ENCODE results near the gene CLEC18A. TPM values are rescaled to one million over a fixed set of nuclear protein-coding genes. Genes with fewer than 3 reads are reported as not detected.
"Not testable (repeated sequence)": the region's sequence is repeated elsewhere in the genome, so short reads cannot be mapped to it uniquely, and the experiment has no call there.

Gene CLEC18A
- total RNA-seq, 4 donors from 2014 or later = 0.83 to 9.9 (median 4.9) TPM

DNA sequence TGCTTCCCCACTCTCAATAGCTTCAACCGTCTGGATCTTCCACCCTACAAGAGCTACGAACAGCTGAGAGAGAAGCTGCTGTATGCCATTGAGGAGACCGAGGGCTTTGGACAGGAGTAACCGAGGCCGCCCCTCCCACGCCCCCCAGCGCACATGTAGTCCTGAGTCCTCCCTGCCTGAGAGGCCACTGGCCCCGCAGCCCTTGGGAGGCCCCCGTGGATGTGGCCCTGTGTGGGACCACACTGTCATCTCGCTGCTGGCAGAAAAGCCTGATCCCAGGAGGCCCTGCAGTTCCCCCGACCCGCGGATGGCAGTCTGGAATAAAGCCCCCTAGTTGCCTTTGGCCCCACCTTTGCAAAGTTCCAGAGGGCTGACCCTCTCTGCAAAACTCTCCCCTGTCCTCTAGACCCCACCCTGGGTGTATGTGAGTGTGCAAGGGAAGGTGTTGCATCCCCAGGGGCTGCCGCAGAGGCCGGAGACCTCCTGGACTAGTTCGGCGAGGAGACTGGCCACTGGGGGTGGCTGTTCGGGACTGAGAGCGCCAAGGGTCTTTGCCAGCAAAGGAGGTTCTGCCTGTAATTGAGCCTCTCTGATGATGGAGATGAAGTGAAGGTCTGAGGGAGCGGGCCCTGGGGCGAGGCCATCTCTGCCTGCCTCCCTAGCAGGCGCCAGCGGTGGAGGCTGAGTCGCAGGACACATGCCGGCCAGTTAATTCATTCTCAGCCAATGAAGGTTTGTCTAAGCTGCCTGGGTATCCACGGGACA is 11.1 kb upstream of the CLEC18A start:
- peaks cover 0 to 68% (median 0%) of the 10 kb centered on the region in 3 donors for H3K36me3 ChIP-seq
- H3K4me1 ChIP-seq = no peaks in the 10 kb centered on the region
- H3K9me3 ChIP-seq = no peaks in the 10 kb centered on the region
- H3K27ac ChIP-seq = no peak overlapping the region
- TF ChIP-seq POLR2A (IDR thresholded peaks at IDR 0.05) = no peak
- TF ChIP-seq, protein P1, sequence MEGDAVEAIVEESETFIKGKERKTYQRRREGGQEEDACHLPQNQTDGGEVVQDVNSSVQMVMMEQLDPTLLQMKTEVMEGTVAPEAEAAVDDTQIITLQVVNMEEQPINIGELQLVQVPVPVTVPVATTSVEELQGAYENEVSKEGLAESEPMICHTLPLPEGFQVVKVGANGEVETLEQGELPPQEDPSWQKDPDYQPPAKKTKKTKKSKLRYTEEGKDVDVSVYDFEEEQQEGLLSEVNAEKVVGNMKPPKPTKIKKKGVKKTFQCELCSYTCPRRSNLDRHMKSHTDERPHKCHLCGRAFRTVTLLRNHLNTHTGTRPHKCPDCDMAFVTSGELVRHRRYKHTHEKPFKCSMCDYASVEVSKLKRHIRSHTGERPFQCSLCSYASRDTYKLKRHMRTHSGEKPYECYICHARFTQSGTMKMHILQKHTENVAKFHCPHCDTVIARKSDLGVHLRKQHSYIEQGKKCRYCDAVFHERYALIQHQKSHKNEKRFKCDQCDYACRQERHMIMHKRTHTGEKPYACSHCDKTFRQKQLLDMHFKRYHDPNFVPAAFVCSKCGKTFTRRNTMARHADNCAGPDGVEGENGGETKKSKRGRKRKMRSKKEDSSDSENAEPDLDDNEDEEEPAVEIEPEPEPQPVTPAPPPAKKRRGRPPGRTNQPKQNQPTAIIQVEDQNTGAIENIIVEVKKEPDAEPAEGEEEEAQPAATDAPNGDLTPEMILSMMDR (IDR thresholded peaks at IDR 0.05) = no peak
- DNase-seq = peak in 1 of 3 donors; percentile 11
- H3K4me3 ChIP-seq = no peak overlapping the region
- H3K27me3 ChIP-seq = no peaks in the 10 kb centered on the region

DNA sequence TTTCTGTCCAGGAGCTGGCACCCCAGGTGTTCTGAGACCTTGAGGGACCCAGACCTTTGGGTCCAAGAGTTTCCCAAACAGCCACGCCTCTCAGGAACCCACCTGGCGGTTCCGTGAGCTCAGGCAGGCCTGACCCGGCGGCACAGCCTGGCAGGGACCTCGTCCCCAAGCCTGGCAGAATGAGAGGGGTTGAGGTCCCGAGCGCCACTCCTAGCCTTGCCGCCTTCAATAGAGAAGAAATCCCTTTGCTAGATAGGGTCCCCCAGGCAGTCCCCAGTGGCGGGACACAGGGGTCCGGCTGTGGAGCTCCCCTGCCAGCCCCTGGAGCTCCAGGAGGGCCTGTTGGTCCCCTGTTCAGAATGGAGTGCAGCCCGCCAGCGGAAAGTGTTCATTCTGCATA is 10.5 kb upstream of the CLEC18A start:
- no peaks in the 10 kb centered on the region for H3K9me3 ChIP-seq
- H3K36me3 ChIP-seq = peaks cover 0 to 61% (median 0%) of the 10 kb centered on the region in 3 donors
- H3K27ac ChIP-seq = no peak overlapping the region
- H3K27me3 ChIP-seq = no peaks in the 10 kb centered on the region
- H3K4me3 ChIP-seq = no peak overlapping the region
- no peaks in the 10 kb centered on the region for H3K4me1 ChIP-seq
- TF ChIP-seq, protein P1 (IDR thresholded peaks at IDR 0.05) = no peak
- TF ChIP-seq POLR2A (IDR thresholded peaks at IDR 0.05) = no peak
- peak in 1 of 3 donors; percentile 6 for DNase-seq

DNA sequence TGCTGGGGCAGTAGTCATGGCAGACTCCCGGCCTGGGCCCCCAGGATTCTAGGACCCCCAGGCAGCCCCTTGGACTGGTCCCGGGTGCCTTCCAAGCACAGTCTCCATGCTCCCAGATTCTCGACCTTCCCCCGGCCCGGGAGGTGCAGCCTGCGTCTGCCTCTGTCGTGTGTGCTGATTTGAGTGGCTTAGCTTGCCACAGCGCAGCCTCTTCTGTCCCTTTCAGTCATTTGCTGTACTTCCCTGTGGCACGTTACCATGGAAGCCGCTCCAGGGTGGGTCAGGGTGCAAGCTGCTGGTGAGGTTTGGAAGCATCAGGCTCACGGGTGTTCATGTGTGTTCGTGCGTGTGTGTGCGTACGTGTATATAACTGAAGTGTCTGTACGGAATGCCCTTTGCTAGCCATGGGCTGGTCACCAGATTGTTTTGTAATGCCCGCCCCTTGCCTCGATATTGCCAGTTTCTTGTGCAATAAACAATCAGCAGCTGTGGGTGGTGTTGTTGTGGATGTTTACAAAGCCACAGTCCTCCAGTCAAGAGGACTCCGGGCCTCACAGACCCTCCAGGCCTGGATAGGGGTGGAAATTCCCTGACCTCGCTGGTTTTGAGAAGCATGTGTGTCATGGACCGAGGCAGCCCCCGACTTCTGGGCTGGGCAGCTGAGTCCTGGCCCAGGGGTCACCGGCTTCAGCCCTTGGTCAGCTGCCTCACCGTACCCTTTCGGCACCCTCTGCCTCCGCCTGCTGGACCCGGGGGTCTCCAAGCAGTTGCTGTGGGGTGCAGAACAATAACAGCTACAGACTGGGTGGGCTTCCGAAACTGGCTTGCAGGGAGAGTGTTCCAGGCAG is 9.7 kb upstream of the CLEC18A start:
- H3K27me3 ChIP-seq = no peaks in the 10 kb centered on the region
- H3K36me3 ChIP-seq = peaks cover 0 to 53% (median 0%) of the 10 kb centered on the region in 3 donors
- no peaks in the 10 kb centered on the region for H3K4me1 ChIP-seq
- peak overlapping the region in 1 of 4 donors; percentile 8 for H3K27ac ChIP-seq
- peak in 2 of 3 donors; percentile 15 to 45 for DNase-seq
- H3K4me3 ChIP-seq = no peak overlapping the region
- TF ChIP-seq, protein P1 (IDR thresholded peaks at IDR 0.05) = no peak
- TF ChIP-seq POLR2A (IDR thresholded peaks at IDR 0.05) = no peak
- no peaks in the 10 kb centered on the region for H3K9me3 ChIP-seq

DNA sequence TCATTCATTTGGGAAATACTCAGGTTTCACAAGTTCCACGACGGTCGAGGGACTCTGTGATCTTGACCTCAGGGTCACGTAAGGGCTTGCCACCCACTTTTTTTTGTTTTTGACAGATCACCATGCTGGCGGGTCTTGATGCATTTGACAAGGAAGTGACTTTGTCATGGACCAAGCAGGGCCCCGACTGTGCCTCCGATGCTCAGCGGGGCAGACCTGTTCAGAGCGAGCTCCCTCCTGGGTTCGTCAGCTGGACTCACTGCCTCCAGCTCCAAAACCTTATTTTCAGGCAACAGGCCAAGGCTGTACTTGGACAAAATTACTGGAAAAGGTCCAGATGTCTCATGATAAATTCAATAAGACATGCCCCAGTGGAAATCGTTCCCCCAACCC is 9.0 kb upstream of the CLEC18A start:
- H3K36me3 ChIP-seq = peaks cover 0 to 47% (median 0%) of the 10 kb centered on the region in 3 donors
- no peak overlapping the region for H3K27ac ChIP-seq

DNA sequence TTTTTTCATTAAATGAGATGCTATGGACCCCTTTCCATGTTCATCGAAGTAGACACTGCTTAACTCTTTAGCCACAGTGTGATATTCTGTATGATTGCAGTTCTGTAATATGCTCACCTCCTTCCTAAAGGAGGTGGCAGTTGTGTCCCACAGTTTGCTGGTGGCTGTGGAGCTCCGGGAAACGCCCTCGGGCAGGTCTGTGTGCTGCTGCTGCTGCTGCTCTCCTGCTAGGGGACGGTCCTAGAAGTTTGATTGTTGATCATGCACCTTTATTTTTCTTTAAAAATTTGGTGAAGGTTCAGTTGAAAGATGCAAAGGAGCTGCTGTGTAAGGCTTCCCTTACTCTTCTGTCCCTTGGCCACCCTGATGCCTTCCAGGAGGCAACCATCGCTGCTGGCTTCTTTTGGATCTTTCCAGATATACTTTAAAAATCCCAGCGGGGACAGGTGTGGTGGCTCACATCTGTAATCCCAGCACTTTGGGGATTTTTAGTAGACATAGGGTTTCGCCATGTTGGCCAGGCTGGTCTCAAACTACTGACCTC is 8.4 kb upstream of the CLEC18A start:
- no peak for DNase-seq
- H3K27ac ChIP-seq = no peak overlapping the region
- TF ChIP-seq, protein P1 (IDR thresholded peaks at IDR 0.05) = no peak
- TF ChIP-seq POLR2A (IDR thresholded peaks at IDR 0.05) = no peak
- no peaks in the 10 kb centered on the region for H3K9me3 ChIP-seq
- no peak overlapping the region for H3K4me3 ChIP-seq
- peaks cover 0 to 41% (median 0%) of the 10 kb centered on the region in 3 donors for H3K36me3 ChIP-seq
- no peaks in the 10 kb centered on the region for H3K27me3 ChIP-seq
- H3K4me1 ChIP-seq = no peaks in the 10 kb centered on the region

More for the DNA sequence above, 9.0 kb upstream of the CLEC18A start:
- TF ChIP-seq, protein P1 (IDR thresholded peaks at IDR 0.05) = no peak
- TF ChIP-seq POLR2A (IDR thresholded peaks at IDR 0.05) = no peak
- Histone ChIP-seq H3K4me1 (no peaks in the 10 kb centered on the region), H3K27me3 (no peaks in the 10 kb centered on the region), H3K4me3 (no peak overlapping the region), H3K9me3 (no peaks in the 10 kb centered on the region)
- peak in 1 of 3 donors; percentile 13 for DNase-seq

DNA sequence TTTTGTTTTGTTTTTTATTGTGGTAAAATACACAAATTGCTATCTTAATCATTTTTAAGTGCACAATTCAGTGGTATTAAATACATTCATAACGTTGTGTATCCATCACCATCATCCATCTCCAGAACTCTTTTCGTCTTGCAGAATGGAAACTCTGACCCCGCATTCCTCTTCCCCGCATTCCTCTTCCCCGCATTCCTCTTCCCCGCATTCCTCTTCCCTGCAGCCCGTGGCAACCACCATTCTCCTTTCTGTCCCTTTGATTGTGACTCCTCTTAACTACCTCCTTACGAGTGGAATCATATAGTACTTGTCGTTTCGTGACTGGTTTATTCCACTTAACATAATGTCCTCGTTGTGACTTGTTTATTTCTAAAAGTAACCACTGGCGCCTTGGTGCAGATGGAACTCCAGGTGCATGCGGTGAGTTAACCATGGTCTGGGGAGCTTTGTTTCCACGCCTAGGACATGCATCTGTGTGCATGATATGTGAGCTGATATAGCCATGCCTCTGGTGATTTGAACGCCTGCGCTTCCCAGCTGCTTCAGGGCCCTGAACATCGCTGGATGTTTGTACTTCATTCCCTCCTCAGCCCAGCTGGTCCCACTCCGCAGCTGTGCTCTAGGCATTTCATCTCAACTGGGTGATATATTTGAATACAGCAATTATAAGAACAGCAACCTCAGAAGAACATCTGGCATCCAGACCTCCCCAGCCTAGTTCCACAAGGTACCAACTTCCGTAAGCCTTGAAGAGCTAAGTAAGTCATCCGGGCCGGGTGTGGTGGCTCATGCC is 7.7 kb upstream of the CLEC18A start:
- H3K9me3 ChIP-seq, H3K27me3 ChIP-seq, H3K27ac ChIP-seq, DNase-seq, H3K4me1 ChIP-seq, H3K4me3 ChIP-seq: not testable (repeated sequence)
- H3K36me3 ChIP-seq = peaks cover 0 to 34% (median 0%) of the 10 kb centered on the region in 3 donors

DNA sequence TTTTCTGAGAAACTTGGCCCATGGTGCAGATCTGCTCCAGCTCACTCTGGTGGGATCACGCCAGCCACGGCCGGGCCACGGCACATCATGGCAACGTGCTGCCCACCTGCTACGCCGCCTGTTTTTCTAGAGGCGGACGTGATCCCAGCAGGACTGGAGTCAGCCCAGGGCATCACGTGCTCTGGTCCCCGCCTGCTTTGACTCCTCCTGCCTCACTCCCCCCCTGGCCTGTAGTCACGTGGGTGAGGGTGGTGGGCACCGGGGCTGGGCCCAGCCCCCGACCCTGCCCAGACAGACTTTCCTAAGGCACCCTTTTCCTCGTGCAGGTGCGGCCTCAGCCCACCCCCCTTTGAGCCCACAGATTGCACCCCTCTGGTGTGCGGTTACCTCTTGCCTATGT is 723 bp upstream of the CLEC18A start:
- not testable (repeated sequence) for H3K36me3 ChIP-seq, DNase-seq, H3K4me3 ChIP-seq, H3K27ac ChIP-seq, H3K4me1 ChIP-seq, H3K9me3 ChIP-seq, H3K27me3 ChIP-seq

DNA sequence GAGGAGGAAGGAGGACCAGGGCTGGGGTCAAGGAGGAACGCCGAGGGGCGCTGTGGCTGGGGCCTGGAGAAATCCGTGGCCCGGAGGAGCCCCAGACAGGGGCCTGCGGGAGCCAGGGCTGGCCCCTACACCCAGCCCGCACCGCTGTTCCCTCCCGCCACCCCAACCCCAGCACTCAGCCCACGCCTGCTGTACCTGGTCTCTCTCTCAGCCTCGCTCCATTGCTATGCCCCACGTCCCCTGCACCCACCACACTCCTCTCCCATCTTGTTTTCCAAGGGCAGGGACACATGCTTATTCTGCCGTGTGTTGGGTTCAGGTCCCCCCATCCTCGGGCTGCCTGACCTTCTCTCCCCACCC is 518 bp downstream of the CLEC18A start:
- H3K27ac ChIP-seq, DNase-seq, H3K9me3 ChIP-seq, H3K4me3 ChIP-seq, H3K27me3 ChIP-seq, H3K4me1 ChIP-seq, H3K36me3 ChIP-seq: not testable (repeated sequence)
